OCI-LY7 (cell line): ENCODE results near the gene KCNK15. TPM values are rescaled to one million over a fixed set of nuclear protein-coding genes. Genes with fewer than 3 reads are reported as not detected.

ENCODE experiments used
- BruUV-seq: library from RNA; stranded (reverse); fragments of 400-500 nt; replicated peaks from 2 replicates; lab custom pipeline; 2021; lab: Mats Ljungman, UMichigan
- CTCF ChIA-PET: fragments of 300-600 bp; sonication (Branson Sonifier 250); formaldehyde crosslinking; loops from one replicate; lab custom pipeline; 2022; ENCODE audit warnings: antibody characterized with exemption; ENCODE audit not compliant: unreplicated experiment; lab: Charles Lee
- POLR2A ChIA-PET: fragments of 300-600 bp; sonication (Branson Sonifier 250); formaldehyde crosslinking; loops from one replicate; lab custom pipeline; 2022; ENCODE audit warnings: antibody characterized with exemption; lab: Charles Lee
- DNase-seq: peaks from one replicate; pipeline ENCODE4 v3.0.0-alpha.2; 2015; ENCODE audit warnings: low spot score
- H2AFZ ChIP-seq: fragments of 200-600 bp; sonication (generic), shearing (Covaris generic); 2 replicates; pipeline ENCODE4 v1.6.1; 2014; ENCODE audit warnings: mild to moderate bottlenecking, antibody characterized with exemption, low read length, moderate library complexity
- H3K27ac ChIP-seq: fragments of 200-600 bp; sonication (generic); 2 replicates; pipeline ENCODE4 v1.5.1; 2014; ENCODE audit warnings: mixed run types, low read depth, mild to moderate bottlenecking, moderate library complexity, low read length, inconsistent platforms; ENCODE audit not compliant: poor library complexity, severe bottlenecking
- H3K36me3 ChIP-seq: fragments of 200-600 bp; sonication (generic); 2 replicates; pipeline ENCODE4 v1.6.1; 2014; ENCODE audit warnings: mild to moderate bottlenecking, antibody characterized with exemption, low read length, moderate library complexity, mixed read lengths; ENCODE audit not compliant: insufficient read depth
- H3K4me1 ChIP-seq: fragments of 200-600 bp; sonication (generic); 2 replicates; pipeline ENCODE4 v1.5.1; 2014; ENCODE audit warnings: mild to moderate bottlenecking, low read length; ENCODE audit not compliant: insufficient read depth, poor library complexity, severe bottlenecking
- H3K4me2 ChIP-seq: fragments of 200-600 bp; sonication (generic); 2 replicates; pipeline ENCODE4 v1.6.1; 2014; ENCODE audit warnings: mild to moderate bottlenecking, low read length
- H3K4me3 ChIP-seq: fragments of 200-600 bp; sonication (generic); 2 replicates; pipeline ENCODE4 v1.5.1; 2014; ENCODE audit warnings: mild to moderate bottlenecking, low read depth, low read length; ENCODE audit not compliant: poor library complexity, severe bottlenecking
- H3K79me2 ChIP-seq: fragments of 200-600 bp; sonication (generic); 2 replicates; pipeline ENCODE4 v1.6.1; 2016; ENCODE audit warnings: low read depth, mild to moderate bottlenecking, low read length, moderate library complexity, mixed read lengths; ENCODE audit not compliant: insufficient read depth
- H3K9me2 ChIP-seq: fragments of 200-600 bp; sonication (generic); 2 replicates; pipeline ENCODE4 v1.6.1; 2016; ENCODE audit warnings: mild to moderate bottlenecking, low read length, mixed read lengths; ENCODE audit not compliant: insufficient read depth
- H3K9me3 ChIP-seq: fragments of 200-600 bp; sonication (generic); 2 replicates; pipeline ENCODE4 v1.6.1; 2014; ENCODE audit warnings: mild to moderate bottlenecking, mixed run types, low read length, mixed read lengths
- H4K20me1 ChIP-seq: fragments of 200-600 bp; sonication (generic); 2 replicates; pipeline ENCODE4 v1.6.1; 2014; ENCODE audit warnings: mild to moderate bottlenecking, antibody characterized with exemption, low read length, moderate library complexity, mixed read lengths; ENCODE audit not compliant: insufficient read depth
- EZH2phosphoT487 ChIP-seq: fragments of 200-600 bp; sonication (generic); IDR thresholded peaks from 2 replicates; pipeline ENCODE4 v1.6.1; 2018; ENCODE audit warnings: low read depth, borderline replicate concordance, mild to moderate bottlenecking, mixed run types, antibody characterized with exemption, low read length, moderate library complexity, mixed read lengths
- intact Hi-C: fragments of 100-400 bp; cut with micrococcal nuclease; formaldehyde crosslinking; loops from one replicate; pipeline ENCODE4 v1.10.0; 2022; ENCODE audit not compliant: unreplicated experiment
- total RNA-seq, 2 experiments: library from RNA; depleted of rRNA in 1 of 2; stranded (reverse); fragments of >200 nt in 1 of 2; shearing (Covaris generic) in 1 of 2; gene quantifications; 2 replicates each; pipeline ENCODE4 v1.2.3, GENCODE V29; 2014 to 2022
- TF ChIP-seq, protein P1 (sequence below): fragments of 200-600 bp; sonication (generic); conservative IDR thresholded peaks from 2 replicates; pipeline ENCODE4 v1.5.1; 2014; ENCODE audit warnings: mild to moderate bottlenecking, antibody characterized with exemption, low read length, moderate library complexity, mixed read lengths

The KCNK15 gene
- total RNA-seq, 2 experiments from 2014 or later: not detected

DNA sequence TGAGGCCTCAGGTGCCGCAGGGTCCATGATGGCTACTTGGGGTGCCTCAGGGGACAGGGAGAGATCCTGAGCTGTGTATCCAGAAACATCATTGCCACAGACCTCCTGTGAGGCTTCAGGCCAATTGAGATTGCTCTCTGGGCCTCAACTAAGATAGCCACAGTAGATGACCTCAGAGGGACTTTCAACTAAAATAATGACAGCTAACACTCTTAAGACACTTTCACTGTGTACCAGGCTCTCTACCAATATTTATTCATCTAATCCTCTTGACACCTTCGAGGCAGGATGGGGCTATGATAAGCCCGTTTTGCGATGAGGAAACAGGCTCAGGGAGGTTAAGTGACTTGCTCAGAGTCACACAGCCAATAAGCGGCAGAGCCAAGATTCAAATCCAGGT is 54.0 kb downstream of the KCNK15 start:
- CTCF ChIA-PET: no interaction called here
- intact Hi-C loops: loop anchor here (1.0 kb wide), 1 partner anchor 68 kb away; no protein-coding TSS in a partner anchor
- H4K20me1 ChIP-seq: no peaks in the 10 kb centered on the region
- BruUV-seq: no TSS peak
- TF ChIP-seq, protein P1, sequence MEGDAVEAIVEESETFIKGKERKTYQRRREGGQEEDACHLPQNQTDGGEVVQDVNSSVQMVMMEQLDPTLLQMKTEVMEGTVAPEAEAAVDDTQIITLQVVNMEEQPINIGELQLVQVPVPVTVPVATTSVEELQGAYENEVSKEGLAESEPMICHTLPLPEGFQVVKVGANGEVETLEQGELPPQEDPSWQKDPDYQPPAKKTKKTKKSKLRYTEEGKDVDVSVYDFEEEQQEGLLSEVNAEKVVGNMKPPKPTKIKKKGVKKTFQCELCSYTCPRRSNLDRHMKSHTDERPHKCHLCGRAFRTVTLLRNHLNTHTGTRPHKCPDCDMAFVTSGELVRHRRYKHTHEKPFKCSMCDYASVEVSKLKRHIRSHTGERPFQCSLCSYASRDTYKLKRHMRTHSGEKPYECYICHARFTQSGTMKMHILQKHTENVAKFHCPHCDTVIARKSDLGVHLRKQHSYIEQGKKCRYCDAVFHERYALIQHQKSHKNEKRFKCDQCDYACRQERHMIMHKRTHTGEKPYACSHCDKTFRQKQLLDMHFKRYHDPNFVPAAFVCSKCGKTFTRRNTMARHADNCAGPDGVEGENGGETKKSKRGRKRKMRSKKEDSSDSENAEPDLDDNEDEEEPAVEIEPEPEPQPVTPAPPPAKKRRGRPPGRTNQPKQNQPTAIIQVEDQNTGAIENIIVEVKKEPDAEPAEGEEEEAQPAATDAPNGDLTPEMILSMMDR: no peak
- no peak for TF ChIP-seq EZH2phosphoT487
- no peaks in the 10 kb centered on the region for H3K9me3 ChIP-seq
- H3K4me2 ChIP-seq: no peak overlapping the region
- H2AFZ ChIP-seq: no peak overlapping the region
- POLR2A ChIA-PET: interaction anchor here (0.5 kb wide), 1 partner anchor 67 kb away, joined by 3 read pairs; no protein-coding TSS in a partner anchor
- no peak overlapping the region for H3K27ac ChIP-seq
- H3K4me3 ChIP-seq: no peak overlapping the region
- H3K79me2 ChIP-seq: no peaks in the 10 kb centered on the region
- no peaks in the 10 kb centered on the region for H3K4me1 ChIP-seq
- no peaks in the 10 kb centered on the region for H3K36me3 ChIP-seq
- no peaks in the 10 kb centered on the region for H3K9me2 ChIP-seq
- DNase-seq: no peak

DNA sequence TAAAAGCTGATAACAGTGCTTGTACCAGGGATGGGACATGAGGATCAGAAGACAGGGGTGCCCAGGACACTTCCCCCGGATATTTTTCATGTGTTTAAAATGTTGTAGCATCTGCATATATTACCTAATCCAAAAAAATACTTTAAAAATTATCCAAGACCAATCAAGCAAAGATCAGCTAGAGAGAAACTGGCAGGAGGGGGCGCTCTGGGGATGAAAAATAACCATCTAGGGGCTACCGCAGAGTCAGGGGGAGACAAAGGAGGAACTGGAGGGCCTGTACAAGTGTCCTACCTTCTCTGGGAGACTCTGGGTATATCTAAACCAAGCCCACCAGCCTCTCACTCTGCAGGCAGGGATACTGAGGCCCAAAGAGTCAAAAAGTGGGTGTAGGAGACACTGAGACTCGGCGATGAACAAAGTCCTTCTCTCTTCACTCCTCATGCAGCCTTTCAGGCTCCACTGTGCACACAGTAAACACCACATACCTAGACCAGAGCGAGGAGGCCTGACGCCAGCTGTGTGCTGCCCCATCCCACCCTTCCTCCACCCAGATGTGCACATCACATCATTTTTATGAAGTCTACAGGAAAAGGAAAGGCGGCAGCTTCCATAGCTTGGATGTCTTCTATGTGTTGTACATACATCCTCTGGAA is 54.9 kb downstream of the KCNK15 start:
- no TSS peak for BruUV-seq
- Histone ChIP-seq H3K79me2 (no peaks in the 10 kb centered on the region), H4K20me1 (no peaks in the 10 kb centered on the region), H3K4me2 (no peak overlapping the region), H2AFZ (no peak overlapping the region), H3K4me1 (no peaks in the 10 kb centered on the region), H3K9me3 (no peaks in the 10 kb centered on the region), H3K9me2 (no peaks in the 10 kb centered on the region), H3K36me3 (no peaks in the 10 kb centered on the region), H3K27ac (no peak overlapping the region), H3K4me3 (no peak overlapping the region)
- intact Hi-C loops: loop anchor here (1.0 kb wide), 1 partner anchor 67 kb away; no protein-coding TSS in a partner anchor
- CTCF ChIA-PET: no interaction called here
- POLR2A ChIA-PET: interaction anchor here (0.5 to 0.6 kb wide), 2 partner anchors 13 to 66 kb away, joined by 3 read pairs; no protein-coding TSS in a partner anchor
- DNase-seq: peak; percentile 8
- no peak for TF ChIP-seq EZH2phosphoT487
- TF ChIP-seq, protein P1: peak; percentile 81

Other genes with a start within 250 kb of the KCNK15 start
- gene SERINC3, start 223.8 kb upstream of the KCNK15 start, total RNA-seq (2014; rRNA removed; shearing (Covaris generic)): 19.3 and 24.4 TPM in 2 replicates
- 55.4 and 62.7 TPM in 2 replicates for gene SERINC3, start 223.8 kb upstream of the KCNK15 start, total RNA-seq (2022)
- 37.2 and 46.9 TPM in 2 replicates for gene PKIG, start 163.3 kb upstream of the KCNK15 start, total RNA-seq (2014; rRNA removed; shearing (Covaris generic))
- 31.7 and 34.9 TPM in 2 replicates for gene PKIG, start 163.3 kb upstream of the KCNK15 start, total RNA-seq (2022)
- gene ADA, start 94.2 kb upstream of the KCNK15 start, total RNA-seq (2014; rRNA removed; shearing (Covaris generic)): 67.0 and 78.2 TPM in 2 replicates
- gene ADA, start 94.2 kb upstream of the KCNK15 start, total RNA-seq (2022): 142 and 158 TPM in 2 replicates
- not detected in 2 replicates for gene CCN5, start 30.5 kb upstream of the KCNK15 start, total RNA-seq (2014; rRNA removed; shearing (Covaris generic))
- gene CCN5, start 30.5 kb upstream of the KCNK15 start, total RNA-seq (2022): not detected in 2 replicates
- gene RIMS4, start 64.7 kb downstream of the KCNK15 start, total RNA-seq (2014; rRNA removed; shearing (Covaris generic)): not detected in 2 replicates
- gene RIMS4, start 64.7 kb downstream of the KCNK15 start, total RNA-seq (2022): 0.13 TPM in 1 of 2 replicates, not detected in the other
- gene YWHAB, start 139.8 kb downstream of the KCNK15 start, total RNA-seq (2014; rRNA removed; shearing (Covaris generic)): 60.5 and 72.8 TPM in 2 replicates
- 245 and 256 TPM in 2 replicates for gene YWHAB, start 139.8 kb downstream of the KCNK15 start, total RNA-seq (2022)
- gene PABPC1L, start 164.2 kb downstream of the KCNK15 start, total RNA-seq (2014; rRNA removed; shearing (Covaris generic)): 48.8 and 58.7 TPM in 2 replicates
- gene PABPC1L, start 164.2 kb downstream of the KCNK15 start, total RNA-seq (2022): 171 and 203 TPM in 2 replicates
- 35.2 and 38.6 TPM in 2 replicates for gene TOMM34, start 214.5 kb downstream of the KCNK15 start, total RNA-seq (2014; rRNA removed; shearing (Covaris generic))
- 48.2 and 50.6 TPM in 2 replicates for gene TOMM34, start 214.5 kb downstream of the KCNK15 start, total RNA-seq (2022)
- 67.9 and 80.4 TPM in 2 replicates for gene STK4, start 220.6 kb downstream of the KCNK15 start, total RNA-seq (2014; rRNA removed; shearing (Covaris generic))
- gene STK4, start 220.6 kb downstream of the KCNK15 start, total RNA-seq (2022): 140 and 150 TPM in 2 replicates